ELF-1 (cell line): ENCODE data around the gene MFNG.

ENCODE experiments used
- DNase-seq: peaks from one replicate; pipeline ENCODE4 v3.0.0-alpha.2; 2016; ENCODE audit warnings: low read depth, low spot score

MFNG gene

DNA sequence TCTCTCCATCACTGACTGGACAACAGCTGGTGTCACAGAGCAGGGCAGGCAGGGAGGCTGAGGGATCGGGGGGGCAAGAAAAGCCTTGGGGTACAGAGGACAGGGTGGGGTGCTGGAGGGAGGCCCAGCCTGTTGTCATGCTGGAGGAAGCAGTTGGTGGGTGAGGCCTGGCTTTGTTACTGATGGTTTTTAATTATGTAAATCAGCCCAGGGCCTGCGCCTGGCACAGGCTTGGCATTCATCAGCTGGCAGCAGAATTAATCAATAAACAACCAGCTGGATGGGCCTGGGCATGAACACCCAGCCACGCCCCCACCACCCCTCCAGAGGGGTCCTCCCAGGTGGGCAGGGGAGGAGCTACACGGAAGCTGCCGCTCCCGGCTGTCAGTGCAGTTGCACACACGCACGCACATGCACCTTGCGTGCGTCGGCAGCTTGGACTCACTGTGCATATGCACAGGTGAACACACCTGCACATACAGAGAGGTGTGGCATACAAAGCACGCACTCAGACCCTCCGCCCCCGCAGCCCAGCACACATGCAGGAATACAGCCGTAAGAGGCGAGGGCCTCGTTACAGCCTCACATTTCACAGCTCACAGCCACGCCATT is 37.6 kb downstream of the MFNG start:
- no peak for DNase-seq

- no peak for DNase-seq
Measured at GRCh38 chr22:37445501-37445900, 40.7 kb downstream of the MFNG start.

DNA sequence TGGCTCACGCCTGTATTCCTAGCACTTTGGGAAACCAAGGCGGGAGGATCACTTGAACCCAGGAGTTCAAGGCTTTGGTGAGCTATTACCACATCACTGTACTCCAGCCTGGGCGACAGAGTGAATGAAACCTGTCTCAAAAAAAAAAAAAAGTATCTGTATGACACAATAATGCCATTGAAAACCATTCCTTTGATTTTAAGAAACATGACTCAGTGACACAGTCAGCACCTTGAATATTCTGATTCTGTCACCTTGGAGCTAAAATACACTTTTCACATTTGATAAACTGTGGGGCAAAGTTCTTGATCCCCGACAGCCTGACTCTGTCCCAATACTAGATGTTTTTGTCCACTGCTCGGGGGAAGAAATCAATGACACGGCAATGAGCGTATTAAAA is 42.2 kb downstream of the MFNG start:
- DNase-seq: no peak

- no peak for DNase-seq
Measured at GRCh38 chr22:37443086-37443485, 43.1 kb downstream of the MFNG start.

- no peak for DNase-seq
Measured at GRCh38 chr22:37442537-37442936, 43.6 kb downstream of the MFNG start.

GRCh38 chr22:37442135-37442534 is 44.0 kb downstream of the MFNG start:
- no peak for DNase-seq

DNA sequence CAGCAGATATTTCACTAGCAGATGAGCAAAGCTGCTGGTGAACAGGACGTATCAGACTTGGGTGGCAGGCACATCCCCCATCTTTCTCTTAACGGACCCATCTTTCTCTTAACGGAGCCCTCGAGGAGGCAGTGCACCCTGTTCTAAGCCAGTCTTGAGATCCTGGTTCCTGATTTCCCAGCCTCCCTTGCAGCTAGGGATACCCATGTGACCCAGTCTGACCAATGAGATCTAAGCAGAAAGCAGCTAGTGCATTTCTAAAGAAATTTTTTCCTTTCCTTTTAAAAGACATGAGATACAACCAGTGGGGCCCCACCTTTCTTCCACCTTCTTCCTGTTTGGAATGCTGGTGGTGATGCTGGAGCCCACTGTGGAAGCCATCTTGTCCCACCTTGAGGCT is 45.3 kb downstream of the MFNG start:
- no peak for DNase-seq

DNA sequence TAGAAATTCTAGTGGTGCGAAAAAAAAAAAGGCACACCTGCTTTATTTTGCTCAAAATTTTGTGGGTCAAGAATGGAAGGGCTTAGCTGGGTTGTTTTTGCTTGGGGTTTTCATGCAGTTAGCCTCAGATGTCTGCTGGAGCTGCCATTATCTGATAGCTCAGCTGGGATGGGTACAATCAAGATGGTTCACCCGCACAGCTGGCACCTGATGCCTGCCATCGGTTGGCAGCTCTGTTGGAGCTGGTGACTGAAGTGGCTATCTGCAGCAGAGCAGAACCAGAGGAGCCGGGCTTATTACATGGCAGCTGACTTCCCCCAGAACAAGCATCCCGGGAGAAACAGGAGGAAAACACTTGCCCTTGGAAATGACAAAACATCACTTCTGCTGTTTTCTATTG is 46.8 kb downstream of the MFNG start:
- no peak for DNase-seq

DNA sequence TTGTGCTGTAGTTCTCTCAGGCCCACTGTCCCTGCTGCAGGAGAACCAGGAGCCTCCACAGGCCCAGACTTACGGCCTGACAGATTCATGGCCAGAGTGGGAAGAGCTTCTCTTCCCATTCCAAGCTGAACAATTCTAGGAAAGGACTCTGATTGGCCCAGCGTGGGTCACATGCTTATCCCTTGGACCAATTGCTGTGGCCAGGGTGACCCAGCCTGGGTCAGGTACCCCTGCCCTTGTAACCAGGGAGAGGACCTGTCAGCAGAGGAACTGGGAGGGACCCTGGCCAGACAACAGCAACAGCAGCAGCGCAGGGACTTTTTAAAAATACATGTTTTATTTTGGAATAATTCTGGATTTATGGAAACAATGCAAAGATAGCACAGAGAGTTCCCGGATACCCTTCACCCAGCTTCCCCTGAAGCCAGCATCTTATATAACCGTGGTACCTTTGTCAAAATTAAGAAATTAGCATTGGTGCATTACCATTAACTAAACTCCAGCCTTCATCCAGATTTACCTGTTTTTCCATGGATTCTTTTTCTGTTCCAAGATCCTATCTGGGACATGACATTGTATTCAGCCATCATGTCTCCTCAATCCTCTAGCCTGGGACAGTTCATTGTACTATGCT is 50.1 kb downstream of the MFNG start:
- DNase-seq: no peak

DNA sequence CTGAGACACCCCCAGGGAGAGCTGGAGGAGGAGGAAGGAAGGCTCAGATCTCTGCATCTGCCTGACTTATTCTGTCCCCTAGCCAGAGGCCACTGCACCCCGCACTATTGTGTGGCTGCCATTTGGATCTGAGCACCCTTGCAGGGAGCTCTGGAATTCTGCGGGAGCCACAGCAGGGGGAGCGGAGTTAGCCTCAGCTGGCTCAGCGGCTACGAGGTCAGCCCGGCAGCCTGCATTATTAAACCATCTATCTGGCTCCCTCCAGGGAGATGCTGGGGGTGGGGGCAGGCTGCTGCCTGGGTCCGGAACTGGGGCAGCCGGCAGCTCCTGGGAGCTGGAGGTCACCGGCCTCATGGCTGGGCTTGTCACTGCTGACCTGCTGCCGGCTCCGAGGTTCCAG is 52.4 kb downstream of the MFNG start:
- DNase-seq: no peak

GRCh38 chr22:37432708-37433054 is 53.5 kb downstream of the MFNG start:
- no peak for DNase-seq

DNA sequence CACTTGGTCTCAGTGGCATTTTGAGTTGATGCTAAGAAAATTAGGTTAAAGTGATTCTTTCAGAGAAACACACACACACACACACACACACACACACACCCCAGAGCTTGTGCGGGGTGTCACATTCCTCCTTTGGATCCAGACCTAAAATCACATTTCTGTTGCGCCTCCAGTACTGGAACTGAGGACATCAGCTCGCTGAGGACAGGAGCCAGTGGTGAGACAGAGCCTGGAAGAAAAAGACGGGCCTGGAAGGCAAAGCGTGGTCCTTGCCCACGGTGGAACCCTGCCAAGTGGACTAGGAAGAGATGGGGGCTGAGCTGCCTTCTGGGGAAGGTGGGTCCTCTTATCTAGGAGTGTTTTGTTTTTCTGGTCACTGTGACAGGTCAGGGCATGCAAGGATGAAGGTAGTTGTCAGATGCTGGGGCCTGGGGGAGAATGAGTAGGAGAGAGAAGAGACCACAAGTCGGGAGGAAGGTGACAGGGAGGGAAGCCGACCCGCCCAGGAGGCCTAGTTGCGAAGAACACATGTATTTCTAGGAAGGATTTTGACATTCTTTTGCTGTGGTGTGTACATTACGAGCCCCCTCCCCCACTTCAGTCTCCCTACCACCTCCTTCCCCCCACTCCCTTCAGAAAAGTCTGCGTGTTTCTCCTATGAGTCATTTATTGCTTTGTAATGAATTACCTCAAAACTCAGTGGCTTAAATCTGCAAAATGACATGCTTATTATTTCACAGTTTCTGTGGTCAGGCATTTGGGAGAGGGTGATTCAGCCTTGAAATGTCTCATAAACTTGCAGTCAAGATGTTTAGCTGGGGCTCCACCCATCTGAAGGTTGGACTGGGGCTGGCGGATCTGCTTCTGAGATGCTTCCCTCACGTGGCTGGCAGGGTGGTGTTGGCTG is 54.1 kb downstream of the MFNG start:
- DNase-seq: no peak

GRCh38 chr22:37431366-37431765 is 54.8 kb downstream of the MFNG start:
- DNase-seq: no peak

- DNase-seq: no peak
Measured at GRCh38 chr22:37430941-37431340, 55.2 kb downstream of the MFNG start.

- DNase-seq: peak; percentile 79
Measured at GRCh38 chr22:37428649-37429586, 57.3 kb downstream of the MFNG start.

DNA sequence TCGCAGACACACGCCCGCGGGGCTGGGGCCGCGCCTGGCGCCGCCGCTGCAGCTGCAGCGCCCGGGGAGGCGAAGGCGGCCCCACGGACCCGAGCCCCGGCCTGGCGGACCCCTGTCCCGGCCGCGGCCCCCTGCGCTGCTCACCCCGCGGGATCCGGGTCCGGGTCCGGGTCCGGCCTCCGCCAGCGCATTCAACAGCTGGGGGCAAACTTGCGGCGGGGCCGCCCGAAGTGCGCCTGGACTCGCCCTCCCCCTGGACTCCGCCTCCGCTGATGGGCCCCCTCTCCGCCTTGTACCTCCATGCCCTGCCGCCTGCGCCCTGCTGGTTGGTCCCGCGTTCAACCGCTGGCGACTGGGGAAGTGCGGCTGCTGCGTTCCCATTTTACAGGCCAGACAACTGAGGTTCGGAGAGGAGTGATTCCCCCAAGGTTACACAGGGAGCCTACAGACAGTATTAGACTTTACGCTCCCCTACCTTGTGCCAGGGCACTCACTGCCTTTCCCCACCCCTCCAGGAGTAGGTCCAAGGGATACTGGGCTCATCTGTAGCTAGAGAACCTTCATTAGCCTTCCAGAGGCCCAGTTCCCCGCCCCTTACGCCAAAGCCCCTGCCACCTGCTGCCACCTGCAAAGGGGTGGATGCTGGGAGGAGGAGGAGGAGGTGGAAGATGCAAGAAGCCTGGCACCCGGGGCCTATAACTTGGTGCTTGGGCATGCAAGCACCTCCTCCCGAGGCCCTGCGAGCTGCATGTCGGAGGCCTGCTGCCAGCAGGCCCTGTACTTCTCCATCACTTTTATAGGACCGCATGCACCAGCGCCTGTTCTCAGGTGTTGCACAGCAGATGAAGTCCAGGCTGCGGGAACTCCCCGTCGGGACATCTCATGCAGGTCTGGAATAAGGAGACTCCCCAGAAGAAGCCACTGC is 58.2 kb downstream of the MFNG start:
- DNase-seq: no peak

GRCh38 chr22:37427135-37427710 is 59.0 kb downstream of the MFNG start, which contains the start of gene ELFN2:
ELFN2 (minus strand) TSS chr22:37427479; CDS start chr22:37375534, 51,945 bp downstream.
- DNase-seq: no peak

DNA sequence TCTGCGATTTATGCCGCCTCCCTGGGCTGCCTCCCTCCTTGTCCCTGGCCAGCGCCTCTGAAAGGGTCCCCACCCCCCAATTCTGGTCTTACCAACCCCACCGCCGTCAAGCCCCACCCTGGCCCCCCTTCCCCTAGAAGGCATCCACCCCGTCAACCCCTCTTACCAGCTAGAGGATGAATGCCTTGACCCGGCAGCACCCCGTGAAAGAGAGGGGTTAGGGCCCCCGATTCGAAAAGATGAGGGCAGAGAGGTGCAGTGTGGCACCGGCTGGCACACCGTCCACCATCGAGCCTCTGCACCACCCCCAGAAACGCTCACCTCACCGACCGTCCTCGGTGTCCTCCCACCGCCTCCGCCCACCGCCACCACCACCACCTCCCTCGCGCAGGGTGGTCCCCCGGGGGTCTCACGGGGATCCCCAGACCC is 59.5 kb downstream of the MFNG start:
- DNase-seq: no peak

- DNase-seq: peak; percentile 58
Measured at GRCh38 chr22:37425800-37426705, 60.1 kb downstream of the MFNG start.
